GM12873 (cell line): ENCODE measurements around the gene NAGPA.

Source experiments
- CTCF ChIP-seq: IDR thresholded peaks from 2 replicates; pipeline ENCODE4 v1.5.1; 2012; ENCODE audit warnings: low read depth, mild to moderate bottlenecking, moderate library complexity, low read length, control low read depth; ENCODE audit not compliant: insufficient read depth; ENCODE audit errors: missing control alignments

NAGPA gene

DNA sequence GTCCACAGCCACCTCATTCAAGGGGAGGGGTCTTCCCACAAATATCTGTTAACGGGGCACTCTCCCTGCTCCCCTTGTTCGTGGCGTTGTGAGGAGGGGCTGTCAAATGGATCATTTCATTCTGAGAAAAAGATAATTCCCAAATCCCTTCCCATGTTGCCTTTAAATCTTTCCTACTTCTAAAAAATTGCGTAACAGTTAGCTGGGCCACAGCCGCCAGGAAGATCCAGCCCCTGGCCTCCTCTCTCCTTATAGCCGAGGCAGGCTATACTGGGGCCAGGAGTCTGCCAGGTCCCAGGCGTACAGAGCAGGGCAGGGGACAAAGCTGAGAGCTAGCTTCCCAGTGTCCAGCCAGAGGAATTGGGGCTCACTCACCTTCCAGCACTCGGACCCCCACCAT lies 31.6 kb upstream of the NAGPA start:
- no peak for TF ChIP-seq CTCF

DNA sequence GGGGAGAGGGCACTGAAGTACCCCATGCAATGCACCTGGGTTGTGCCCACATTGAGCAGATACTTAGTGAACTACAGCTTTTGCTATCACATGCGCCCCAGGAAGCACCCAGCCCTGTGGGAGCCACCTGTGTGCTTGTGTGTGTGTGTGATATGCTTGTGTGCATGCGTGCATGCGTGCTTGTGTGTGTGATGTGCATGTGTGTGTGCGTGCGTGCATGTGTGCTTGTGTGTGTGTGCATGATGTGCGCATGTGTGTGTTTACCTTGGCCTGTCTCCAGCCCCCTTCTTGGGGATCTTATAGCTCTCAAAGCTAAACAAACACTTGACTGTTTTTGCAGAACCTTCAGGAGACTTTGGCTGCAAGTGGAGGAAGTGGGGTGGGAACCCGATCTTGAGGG lies 31.2 kb upstream of the NAGPA start:
- no peak for TF ChIP-seq CTCF

DNA sequence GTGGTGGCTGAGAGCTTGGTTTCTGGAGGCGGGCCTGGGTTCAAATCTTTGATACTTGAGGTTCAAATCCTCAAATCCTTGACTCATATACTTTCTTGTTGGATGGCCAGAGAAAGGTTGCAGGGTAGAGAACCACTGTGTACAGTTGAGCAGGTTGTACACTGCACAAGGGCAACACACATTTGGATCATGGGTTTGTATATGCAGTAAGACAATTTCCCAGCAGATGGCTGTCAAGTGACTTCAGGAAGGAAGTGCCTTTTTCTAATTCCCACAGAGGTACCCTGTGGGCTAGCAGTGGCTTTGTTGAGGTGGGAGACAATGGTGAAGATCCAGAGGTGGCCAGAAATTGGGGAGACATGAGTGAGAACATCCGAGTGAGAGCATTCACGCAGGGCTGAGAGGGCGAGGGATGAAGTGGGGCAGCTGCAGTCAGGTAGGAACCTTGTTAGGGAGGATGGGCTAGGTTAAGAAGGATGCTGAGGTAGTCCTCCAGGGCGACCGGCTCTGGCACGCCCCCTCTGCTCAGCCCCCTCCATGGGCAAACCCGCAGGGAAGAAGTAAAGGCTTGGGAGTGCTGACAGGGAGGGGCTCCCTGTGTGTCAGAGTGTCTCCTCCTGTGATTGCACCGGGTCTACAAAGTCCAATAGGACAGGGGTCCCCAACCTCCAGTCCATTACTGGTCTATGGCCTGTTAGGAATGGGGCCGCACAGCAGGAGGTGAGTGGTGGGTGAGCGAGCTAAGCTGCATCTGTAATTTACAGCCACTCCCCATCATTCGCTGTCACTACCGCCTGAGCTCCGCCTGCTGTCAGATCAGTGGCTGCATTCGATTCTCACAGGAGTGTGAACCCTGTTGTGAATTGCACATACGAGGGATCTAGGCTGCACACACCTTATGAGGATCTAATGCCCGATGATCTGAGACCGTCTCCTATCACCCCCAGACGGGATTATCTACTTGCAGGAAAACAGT lies 29.3 kb upstream of the NAGPA start:
- TF ChIP-seq CTCF = no peak

DNA sequence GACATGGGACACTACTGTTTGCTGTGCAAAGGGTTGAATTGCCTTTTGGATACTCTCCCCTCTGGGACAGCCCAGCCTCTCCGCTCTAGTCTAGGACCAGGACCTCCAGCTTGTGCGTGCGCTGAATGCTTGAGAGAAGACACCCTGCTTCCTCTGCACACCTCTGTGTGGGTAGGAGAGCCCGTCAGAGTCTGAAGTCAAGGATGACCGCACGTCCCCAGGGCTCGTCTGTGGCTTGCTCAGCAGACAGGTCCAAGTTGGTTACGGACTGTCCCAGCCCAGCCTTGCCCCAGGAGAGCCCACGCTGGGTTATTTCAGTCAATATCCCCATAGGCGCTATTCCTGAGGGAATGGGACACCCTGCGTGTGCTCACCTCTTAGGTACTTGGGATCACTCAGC lies 28.3 kb upstream of the NAGPA start:
- TF ChIP-seq CTCF = no peak

GRCh38 chr16:5060073-5060641 lies 26.4 kb upstream of the NAGPA start:
- TF ChIP-seq CTCF = no peak

DNA sequence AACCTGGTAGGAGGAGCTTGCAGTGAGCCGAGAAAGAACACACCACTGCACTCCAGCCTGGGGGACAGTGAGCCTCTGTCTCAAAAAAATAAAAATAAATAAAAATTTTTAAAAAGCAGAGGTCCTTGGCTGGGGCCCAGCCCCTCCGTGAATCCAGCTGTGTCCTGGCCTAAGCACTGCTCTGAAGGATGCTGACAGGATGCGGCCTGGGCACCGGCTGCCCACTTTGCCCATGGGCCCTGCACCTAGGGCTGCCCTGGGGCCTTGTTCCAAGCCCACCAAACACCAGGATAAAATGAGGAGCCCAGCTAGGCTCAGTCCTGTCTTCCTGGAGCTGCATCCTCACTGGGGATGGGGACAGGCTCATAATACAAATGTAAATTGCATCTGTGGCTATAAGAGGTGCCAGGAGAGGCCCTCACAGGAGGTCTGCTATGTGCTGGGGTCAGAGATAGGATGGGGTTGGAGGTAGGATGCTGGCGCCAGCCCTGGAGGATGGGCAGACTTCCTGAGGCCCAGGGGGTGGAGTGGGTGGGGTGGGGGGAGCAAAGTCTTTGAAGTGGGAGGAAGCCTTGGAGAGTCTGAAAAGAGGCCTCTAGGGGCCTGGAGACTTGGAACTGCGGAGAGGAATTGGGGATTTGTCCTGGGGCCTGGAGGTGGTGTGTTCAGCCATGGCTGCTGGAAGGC lies 25.8 kb upstream of the NAGPA start:
- no peak for TF ChIP-seq CTCF

DNA sequence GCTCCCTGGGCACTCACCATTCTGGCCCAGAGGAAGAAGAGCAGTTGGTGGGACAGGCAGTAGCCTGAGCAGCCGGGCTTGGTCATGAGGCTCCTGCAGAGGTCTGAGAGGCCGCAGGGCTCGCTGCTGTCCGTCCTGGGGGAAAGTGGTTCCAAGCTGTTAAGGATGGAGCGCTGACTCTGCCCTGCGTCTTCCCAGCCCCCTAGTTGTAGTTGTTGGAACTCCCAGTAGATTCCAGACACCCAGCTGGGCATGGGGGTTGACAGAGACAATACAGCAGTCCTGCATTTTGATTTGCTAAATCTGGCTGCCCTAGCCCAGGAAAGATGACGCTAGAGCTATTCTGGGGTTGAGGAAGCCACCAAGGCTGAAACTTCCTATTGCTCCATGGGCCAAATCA lies 24.7 kb upstream of the NAGPA start:
- TF ChIP-seq CTCF = no peak
